ENCODE results near the gene SLFN11.
"Not testable (repeated sequence)": the region's sequence is repeated elsewhere in the genome, so short reads cannot be mapped to it uniquely, and the experiment has no call there.

The SLFN11 gene

GRCh38 chr17:35373534-35373983 is at the start of gene SLFN11:
TSS of gene SLFN11 (minus strand) at chr17:35373621. CDS start at chr17:35363807, 9,814 bp downstream.
- DNase-seq, result peak; percentile 94

GRCh38 chr17:35421069-35421468 is 47.6 kb upstream of the SLFN11 start:
- DNase-seq, result not testable (repeated sequence)

- no peak for DNase-seq
Measured at GRCh38 chr17:35416659-35417058, 43.2 kb upstream of the SLFN11 start.

DNA sequence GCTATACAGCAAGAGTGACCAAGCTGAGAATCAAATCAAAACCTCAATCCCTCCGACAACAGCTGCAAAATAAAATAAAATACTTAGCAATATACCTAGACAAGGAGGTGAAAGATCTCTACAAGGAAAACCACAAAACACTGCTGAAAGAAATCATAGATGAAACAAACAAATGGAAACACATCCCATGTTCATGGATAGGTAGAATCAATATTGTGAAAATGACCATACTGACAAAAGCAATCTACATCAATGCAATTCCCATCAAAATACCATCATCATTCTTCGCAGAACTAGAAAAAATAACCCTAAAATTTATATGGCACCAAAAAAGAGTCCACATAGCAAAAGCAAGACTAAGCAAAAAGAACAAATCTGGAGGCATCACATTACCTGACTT is 41.3 kb upstream of the SLFN11 start:
- not testable (repeated sequence) for DNase-seq

DNA sequence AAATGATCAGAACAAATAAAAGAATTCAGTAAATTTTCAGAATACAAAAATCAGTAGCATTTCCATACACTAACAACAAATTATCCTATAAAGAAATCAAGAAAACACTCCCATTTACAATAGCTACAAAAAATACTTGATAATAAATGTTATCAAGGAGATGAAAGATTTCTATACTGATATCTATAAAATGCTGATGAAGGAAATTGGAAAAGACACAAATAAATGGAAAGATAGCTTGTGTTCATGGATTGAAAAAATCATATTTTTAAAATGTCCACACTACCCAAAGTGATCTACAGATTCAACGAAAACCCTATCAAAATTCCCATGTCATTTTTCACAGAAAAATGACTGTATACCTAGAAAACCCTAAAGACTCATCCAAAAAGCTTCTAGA is 40.8 kb upstream of the SLFN11 start:
- DNase-seq, result no peak

DNA sequence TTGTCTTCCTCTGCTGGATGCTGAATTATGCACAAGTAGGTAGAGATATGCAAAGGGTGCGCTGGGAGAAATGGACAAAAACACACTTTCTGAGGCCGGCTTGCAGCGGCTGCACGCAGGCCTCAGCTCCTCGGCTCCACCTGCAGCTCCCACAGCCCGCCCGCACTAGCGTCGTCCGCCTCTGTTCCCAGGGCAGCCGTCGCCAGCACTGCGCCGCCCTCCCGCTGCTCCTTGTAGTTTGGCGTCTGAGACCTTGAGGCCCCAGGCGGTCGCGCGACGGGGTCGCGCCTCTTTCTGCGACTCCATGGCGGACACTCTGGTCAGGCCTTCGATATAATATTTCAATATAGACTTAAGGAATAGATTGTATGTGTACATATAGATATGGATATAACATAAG is 34.1 kb upstream of the SLFN11 start:
- DNase-seq, result no peak

DNA sequence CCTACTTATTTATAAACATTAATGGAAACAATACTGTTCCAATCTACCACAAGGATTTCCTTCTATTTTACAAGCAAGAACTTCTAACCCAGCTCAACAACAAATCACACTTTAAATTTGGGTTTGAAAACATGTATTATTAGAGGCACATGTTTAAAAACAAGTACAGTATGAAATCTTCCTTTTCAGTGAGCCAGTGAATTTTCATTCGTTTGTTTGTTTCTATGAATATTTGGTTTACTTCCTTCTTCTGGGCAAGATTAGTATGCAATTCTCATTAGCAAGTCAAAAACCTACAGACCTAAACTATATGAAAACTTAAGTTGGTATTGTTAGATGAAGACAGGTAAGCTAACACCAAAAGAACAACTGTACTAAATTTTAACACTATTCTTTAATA is 33.1 kb upstream of the SLFN11 start:
- DNase-seq, result no peak

- DNase-seq, result no peak
Measured at GRCh38 chr17:35404360-35404759, 30.9 kb upstream of the SLFN11 start.

- not testable (repeated sequence) for DNase-seq
Measured at GRCh38 chr17:35393783-35394182, 20.4 kb upstream of the SLFN11 start.

DNA sequence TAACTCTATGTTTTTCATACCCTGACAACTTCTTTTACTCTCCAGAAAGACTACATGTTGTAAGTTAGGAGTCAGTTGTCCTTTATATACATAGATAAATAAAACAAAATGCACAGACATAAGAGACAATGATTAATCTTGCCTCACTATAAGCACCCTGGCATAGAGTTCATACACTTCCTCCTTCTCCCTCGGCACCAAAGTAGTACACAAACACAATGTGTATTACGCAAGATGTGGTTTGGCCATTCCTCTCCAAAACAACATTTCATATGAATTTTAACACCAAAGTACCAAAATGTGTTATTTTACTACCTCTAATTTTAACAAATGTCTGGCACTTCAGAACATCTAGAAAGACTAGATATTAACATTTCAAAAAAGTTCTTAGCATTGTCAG is 17.2 kb upstream of the SLFN11 start:
- DNase-seq, result no peak

- DNase-seq, result no peak
Measured at GRCh38 chr17:35390156-35390555, 16.7 kb upstream of the SLFN11 start.

GRCh38 chr17:35387496-35387895 is 14.1 kb upstream of the SLFN11 start:
- DNase-seq, result no peak

DNA sequence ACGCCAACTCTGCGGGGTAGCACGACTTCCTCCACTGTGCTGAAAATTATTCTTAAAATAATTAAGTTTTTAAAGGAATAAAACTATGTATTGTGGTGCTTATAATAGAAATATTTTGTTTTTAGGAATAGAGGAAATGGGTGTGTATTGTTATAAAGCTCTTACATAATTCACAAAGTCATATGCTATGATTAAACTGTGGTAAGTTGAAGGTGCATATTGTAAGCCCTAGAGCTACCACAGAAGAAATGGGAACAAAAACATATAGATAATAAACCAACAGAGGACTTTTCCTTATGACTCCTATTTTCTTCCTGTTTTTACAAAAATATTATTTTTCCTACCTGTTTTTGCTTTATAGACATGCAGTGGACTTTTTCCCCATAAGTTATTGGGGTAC is 4.3 kb upstream of the SLFN11 start:
- no peak for DNase-seq

DNA sequence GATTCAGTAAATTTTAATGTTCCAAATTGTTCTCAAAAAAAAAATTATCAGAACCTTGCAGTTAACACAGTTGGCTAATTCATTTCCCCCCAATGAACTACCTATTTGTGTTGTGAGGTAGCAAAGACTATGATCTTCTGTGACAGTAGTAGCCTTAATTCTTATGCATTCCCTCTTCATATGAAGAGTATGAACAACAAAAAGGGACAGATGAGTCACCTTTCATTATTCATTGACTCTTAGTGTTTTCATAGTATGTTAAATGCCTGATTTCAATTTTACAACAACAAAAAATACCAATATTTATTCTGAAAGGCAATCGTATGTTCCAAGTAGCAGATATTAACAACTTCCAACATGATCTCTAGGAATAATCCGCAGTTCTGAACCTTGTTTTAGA is 3.6 kb upstream of the SLFN11 start:
- DNase-seq, result no peak

GRCh38 chr17:35376245-35376644 is 2.8 kb upstream of the SLFN11 start:
- no peak for DNase-seq

GRCh38 chr17:35374766-35375344 is 1.4 kb upstream of the SLFN11 start:
- DNase-seq, result no peak

DNA sequence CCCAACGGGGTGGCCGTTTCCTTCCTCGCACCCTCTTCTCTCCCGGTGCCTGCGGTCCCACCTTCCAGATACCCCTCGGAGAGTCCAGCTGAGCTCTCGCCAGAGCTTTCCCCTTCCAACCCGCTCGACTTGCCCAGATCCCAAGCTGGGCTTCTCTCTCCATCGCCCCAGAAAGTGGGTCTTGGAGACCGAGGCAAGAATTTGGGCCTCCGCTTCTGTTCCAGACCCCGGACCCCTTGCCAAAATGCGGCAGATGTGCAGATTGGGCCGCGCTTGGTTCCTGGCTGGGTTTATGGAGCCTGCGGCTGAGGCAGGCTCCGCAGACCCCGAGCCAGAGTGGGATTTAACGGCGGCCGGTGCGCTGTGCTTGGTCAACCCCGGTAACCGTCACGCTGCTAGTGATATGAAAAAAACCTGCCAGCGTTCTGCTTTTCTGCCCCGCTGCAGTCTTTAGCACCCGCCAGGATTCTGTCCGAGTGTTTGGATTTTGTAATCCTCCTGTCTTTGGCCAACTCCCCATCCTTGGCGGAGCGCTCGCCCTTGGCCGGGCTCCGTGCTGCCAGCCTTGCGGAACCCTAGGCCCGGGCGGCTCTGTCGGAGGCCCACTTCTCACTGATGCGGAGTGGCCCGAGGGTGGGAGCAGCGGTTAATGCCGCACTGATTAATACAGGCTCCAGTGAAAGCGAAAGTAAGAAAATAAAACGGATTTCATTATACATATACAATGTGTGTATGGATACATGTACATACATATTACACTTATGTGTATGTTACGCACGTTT is 754 bp upstream of the SLFN11 start:
- peak; percentile 70 for DNase-seq

DNA sequence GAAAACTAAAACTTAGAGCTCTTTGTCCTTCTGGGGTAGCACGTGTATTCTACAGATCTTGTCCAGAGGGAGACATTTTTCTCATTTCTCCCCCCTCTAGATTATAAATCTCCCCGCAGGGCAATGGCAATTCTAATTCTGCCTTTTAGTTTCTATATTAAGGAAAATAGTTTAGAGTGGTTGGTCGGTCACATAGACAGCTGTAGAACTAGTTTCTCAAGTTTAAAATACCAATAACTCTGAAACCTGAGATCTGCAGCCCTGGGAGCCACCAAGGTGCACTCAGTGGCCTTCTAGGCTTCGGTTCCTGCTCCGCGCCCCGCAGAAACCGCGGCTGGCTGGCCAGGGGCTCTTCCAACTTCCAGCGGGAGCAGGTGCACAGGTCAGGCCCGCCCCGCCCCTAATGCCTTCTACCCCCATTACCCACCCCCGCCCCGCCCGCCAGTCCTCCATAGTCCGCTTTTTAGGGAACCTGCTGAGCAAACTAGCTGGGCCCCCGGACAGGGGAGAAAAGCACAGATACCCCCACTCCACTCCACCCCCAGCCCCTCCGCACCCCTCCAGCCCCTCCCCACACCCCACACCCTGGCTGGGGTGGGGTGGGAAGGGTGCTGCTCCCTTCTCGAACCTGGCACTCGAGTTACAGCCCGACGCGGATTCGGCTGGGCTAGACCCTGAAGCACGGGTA is 431 bp downstream of the SLFN11 start:
- peak; percentile 36 for DNase-seq

GRCh38 chr17:35371934-35372333 is 1.5 kb downstream of the SLFN11 start:
- DNase-seq, result no peak

DNA sequence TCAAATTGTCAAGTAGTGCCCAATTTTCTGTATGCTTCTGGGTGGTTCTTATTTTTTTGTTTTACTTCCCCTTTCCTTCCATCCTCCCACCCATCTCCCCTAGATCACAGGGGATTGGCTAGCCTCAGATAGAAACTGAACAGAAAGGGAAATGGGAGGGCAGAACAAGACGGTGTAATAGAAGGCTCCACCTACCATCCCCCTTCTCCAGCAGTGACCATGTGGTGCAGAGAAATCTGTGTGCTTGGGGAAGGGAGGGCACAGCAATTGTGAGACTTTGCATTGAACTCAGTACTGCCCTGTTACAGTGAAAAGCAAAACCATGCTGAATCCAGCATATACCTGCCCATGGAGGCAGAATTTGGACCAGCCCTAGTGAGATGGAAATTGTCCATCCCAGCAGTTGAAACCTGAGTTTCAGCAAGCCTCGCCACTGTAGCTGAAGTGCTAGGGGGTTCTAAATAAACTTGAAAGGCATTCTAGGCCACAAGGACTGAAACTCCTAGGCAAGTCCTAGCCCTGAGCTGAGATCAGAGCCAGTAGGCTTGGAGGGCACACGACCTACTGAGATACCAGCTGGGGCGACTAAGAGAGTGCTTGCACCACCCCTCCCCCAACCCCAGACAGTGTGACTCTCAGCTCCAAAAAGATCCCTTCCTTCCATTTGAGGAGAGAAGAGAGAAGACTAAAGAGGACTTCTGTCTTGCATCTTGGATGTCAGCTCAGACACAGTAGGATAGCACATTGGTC is 5.2 kb downstream of the SLFN11 start:
- peak; percentile 14 for DNase-seq

- no peak for DNase-seq
Measured at GRCh38 chr17:35361027-35361426, 12.4 kb downstream of the SLFN11 start.

DNA sequence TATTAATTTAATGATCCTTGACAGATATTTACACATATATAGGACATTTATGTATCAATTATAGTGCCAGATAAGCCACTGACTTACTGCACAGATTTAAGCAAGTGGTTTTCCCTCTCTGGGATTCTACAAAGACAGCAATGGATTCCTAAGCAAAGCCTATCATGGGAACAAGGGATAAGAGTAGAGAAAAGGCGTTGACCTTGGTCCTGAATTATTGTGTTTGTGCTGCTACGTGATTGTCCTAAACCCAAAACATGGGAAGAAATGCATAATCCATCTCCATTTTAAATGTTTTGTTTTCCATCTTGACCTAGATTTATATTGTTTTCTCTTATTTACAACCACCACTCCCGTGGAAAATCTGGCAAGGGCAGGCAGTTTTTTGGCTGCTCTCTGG is 14.0 kb downstream of the SLFN11 start:
- no peak for DNase-seq

DNA sequence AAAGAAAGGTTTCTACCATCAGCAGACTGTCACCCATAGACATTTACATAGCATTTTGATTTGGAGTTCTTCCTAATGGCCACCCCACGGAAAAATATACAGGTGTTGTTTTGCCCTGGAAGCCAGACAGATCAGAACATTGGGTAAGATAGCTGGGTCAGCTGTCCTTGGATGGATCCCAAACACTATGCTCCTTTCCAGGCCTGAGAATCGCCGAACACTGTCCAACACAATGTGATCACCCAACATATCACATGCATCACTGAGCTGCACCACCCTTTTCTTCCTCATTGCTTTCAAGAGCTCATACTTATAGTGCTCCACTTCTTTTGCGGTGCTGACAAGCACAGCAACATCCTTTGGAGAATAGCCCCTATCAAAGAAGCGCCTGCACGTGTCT is 21.1 kb downstream of the SLFN11 start:
- DNase-seq, result no peak

Measured in activated CD4-positive, alpha-beta T cell treated with anti-CD3 and anti-CD28 coated beads for 48 hours (primary cell).